Skeletal muscle satellite cell (primary cell): Measurements from ENCODE around the gene VSIG10L. TPM values are rescaled to one million over a fixed set of nuclear protein-coding genes. Genes with fewer than 3 reads are reported as not detected.

Source experiments
- H3K27me3 ChIP-seq: 2 replicates; pipeline ENCODE4 v1.7.0; 2013; ENCODE audit warnings: low read length; ENCODE audit not compliant: control insufficient read depth, insufficient read depth
- H3K36me3 ChIP-seq: 2 replicates; pipeline ENCODE4 v1.7.0; 2013; ENCODE audit warnings: mild to moderate bottlenecking, control low read depth, low read length; ENCODE audit not compliant: insufficient read depth
- H3K4me1 ChIP-seq: 2 replicates; pipeline ENCODE4 v1.7.0; 2013; ENCODE audit warnings: low read length; ENCODE audit not compliant: control insufficient read depth, insufficient read depth
- H3K4me2 ChIP-seq: 2 replicates; pipeline ENCODE4 v1.7.0; 2013; ENCODE audit warnings: mild to moderate bottlenecking, low read length
- H3K4me3 ChIP-seq: 2 replicates; pipeline ENCODE4 v1.7.0; 2013; ENCODE audit warnings: low read length
- H3K9ac ChIP-seq: 2 replicates; pipeline ENCODE4 v1.7.0; 2013; ENCODE audit warnings: mild to moderate bottlenecking, low read depth, low read length, moderate library complexity
- H3K9me3 ChIP-seq: replicated peaks from 2 replicates; pipeline ENCODE4 v1.7.0; 2013; ENCODE audit warnings: mild to moderate bottlenecking, control low read depth, low read length
- total RNA-seq: library from RNA; depleted of rRNA; stranded (reverse); fragments of >200 nt; gene quantifications from 2 replicates; pipeline ENCODE4 v1.2.3, GENCODE V29; 2012; rRNA removed

VSIG10L gene
- 0.51 and 0.66 TPM in 2 replicates for total RNA-seq

GRCh38 chr19:51341976-51342580, at the start of gene VSIG10L:
TSS of gene VSIG10L (minus strand) at chr19:51342139. CDS start at chr19:51342124, 15 bp downstream.
- Histone ChIP-seq H3K9me3 (no peaks in the 10 kb centered on the region), H3K9ac (no peak within 1 kb of the TSS), H3K27me3 (no peaks in the 10 kb centered on the region), H3K36me3 (peaks cover 20% of the 10 kb centered on the region), H3K4me3 (no peak within 1 kb of the TSS), H3K4me1 (peaks cover 16% of the 10 kb centered on the region), H3K4me2 (no peak within 1 kb of the TSS)

- no peaks in the 10 kb centered on the region for H3K27me3 ChIP-seq
- no peak overlapping the region for H3K4me2 ChIP-seq
- no peaks in the 10 kb centered on the region for H3K36me3 ChIP-seq
- no peak overlapping the region for H3K4me3 ChIP-seq
- no peaks in the 10 kb centered on the region for H3K9me3 ChIP-seq
- H3K9ac ChIP-seq = no peak overlapping the region
- peaks cover 6% of the 10 kb centered on the region for H3K4me1 ChIP-seq
These were observed 49.2 kb upstream of the VSIG10L start for GRCh38 chr19:51391073-51391611.

GRCh38 chr19:51389143-51389542, 47.2 kb upstream of the VSIG10L start:
- Histone ChIP-seq H3K36me3 (no peaks in the 10 kb centered on the region), H3K4me3 (no peak overlapping the region), H3K9me3 (no peaks in the 10 kb centered on the region), H3K4me2 (no peak overlapping the region), H3K9ac (no peak overlapping the region), H3K4me1 (no peaks in the 10 kb centered on the region), H3K27me3 (no peaks in the 10 kb centered on the region)

DNA sequence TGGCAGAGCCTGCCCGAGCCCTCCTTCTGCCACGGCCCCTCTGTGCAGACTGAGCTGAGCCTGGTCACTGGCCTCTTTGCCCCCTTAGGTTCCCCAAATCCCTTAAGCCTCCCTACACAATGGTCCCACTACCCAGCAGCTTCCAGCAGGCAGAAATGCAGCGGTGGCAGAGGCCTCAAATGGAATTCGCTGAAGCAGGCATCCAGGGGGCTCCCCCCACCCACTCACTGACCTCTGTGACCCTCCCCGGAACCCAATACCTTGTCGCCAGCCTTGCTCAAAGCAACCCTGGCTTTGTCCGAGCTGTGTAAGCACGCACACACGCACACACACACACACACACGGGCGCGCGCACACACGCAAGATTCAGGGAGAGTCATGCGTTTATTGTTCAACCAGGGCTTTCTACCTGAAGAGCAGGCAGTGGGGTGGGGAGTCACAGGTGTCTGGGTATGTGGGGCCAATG, 46.0 kb upstream of the VSIG10L start, which contains the start of gene LIM2:
Gene LIM2, minus strand, starts transcription at position 51 of the 466 bp plus-strand sequence. CDS start 531 bp downstream, outside the sequence.
- no peaks in the 10 kb centered on the region for H3K27me3 ChIP-seq
- no peaks in the 10 kb centered on the region for H3K4me1 ChIP-seq
- no peaks in the 10 kb centered on the region for H3K36me3 ChIP-seq
- no peak within 1 kb of the TSS for H3K4me3 ChIP-seq
- H3K9me3 ChIP-seq = no peaks in the 10 kb centered on the region
- H3K9ac ChIP-seq = no peak within 1 kb of the TSS
- H3K4me2 ChIP-seq = no peak within 1 kb of the TSS

GRCh38 chr19:51386882-51387520, 45.1 kb upstream of the VSIG10L start:
- Histone ChIP-seq H3K4me1 (no peaks in the 10 kb centered on the region), H3K36me3 (no peaks in the 10 kb centered on the region), H3K27me3 (no peaks in the 10 kb centered on the region), H3K9me3 (no peaks in the 10 kb centered on the region), H3K4me3 (no peak overlapping the region), H3K9ac (no peak overlapping the region), H3K4me2 (no peak overlapping the region)

DNA sequence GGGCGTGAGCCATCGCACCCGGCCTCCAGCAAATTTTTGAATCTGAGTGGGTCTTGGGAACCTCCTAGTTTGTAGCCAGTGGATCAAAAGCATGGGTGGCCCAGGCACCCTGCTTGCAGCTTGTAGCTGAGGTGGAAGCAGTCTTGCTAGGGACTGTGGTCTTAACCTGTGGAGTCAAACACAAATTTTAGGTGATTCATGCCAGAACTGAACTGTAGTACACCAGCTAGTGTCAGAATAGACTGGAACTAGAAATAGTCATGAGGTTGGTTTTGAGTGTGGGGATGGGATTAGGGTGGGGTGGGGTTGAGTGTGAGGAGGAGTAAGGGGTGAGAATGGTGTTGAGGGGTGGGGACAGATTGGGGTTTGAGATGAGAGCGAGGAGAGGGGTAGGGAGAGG, 40.1 kb upstream of the VSIG10L start:
- Histone ChIP-seq H3K9me3 (no peaks in the 10 kb centered on the region), H3K4me2 (no peak overlapping the region), H3K9ac (no peak overlapping the region), H3K4me1 (no peaks in the 10 kb centered on the region), H3K4me3 (no peak overlapping the region), H3K27me3 (no peaks in the 10 kb centered on the region), H3K36me3 (no peaks in the 10 kb centered on the region)

DNA sequence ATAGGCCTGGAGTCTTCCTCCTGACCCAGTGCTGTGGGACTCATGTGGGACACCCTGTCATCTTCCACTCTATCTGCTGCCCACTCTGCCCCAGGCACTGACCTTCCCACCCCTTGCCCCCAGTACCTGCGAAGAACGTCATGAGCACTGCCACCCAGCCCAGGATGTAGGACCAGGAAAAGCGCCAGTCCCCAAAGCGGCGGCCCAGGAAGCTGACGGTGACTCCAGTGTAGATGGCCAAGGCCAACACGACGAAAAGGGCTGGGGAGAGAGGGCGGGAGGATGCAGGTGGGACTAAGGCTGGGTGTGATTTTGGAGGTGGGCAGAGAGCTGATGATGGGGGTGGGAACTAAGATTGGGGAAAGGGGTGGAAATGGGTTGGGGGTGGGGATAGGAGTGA, 38.4 kb upstream of the VSIG10L start:
- Histone ChIP-seq H3K4me3 (no peak overlapping the region), H3K27me3 (no peaks in the 10 kb centered on the region), H3K4me2 (no peak overlapping the region), H3K4me1 (no peaks in the 10 kb centered on the region), H3K9ac (no peak overlapping the region), H3K9me3 (no peaks in the 10 kb centered on the region), H3K36me3 (no peaks in the 10 kb centered on the region)

DNA sequence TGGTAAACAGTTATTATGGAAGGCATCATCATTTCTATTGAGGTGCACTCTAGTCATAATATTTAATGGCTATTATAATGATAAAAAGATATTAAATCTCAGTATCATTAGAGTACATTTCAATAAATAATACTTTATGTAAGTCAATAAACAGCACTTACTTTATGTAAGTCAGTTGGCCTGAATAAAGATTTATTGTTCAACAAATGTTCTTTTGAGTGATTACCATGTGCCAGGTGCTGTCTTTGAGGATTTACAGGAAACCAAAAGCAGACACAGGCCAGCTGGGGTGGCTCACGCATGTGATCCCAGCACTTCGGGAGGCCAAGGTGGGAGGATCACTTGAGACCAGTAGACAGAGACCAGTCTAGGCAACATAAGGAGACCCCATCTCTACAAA, 35.5 kb upstream of the VSIG10L start:
- Histone ChIP-seq H3K36me3 (no peaks in the 10 kb centered on the region), H3K4me1 (no peaks in the 10 kb centered on the region), H3K9me3 (no peaks in the 10 kb centered on the region), H3K4me3 (no peak overlapping the region), H3K4me2 (no peak overlapping the region), H3K9ac (no peak overlapping the region), H3K27me3 (no peaks in the 10 kb centered on the region)

- H3K4me2 ChIP-seq = no peak overlapping the region
- H3K4me1 ChIP-seq = no peaks in the 10 kb centered on the region
- no peak overlapping the region for H3K9ac ChIP-seq
- H3K9me3 ChIP-seq = no peaks in the 10 kb centered on the region
- no peaks in the 10 kb centered on the region for H3K27me3 ChIP-seq
- H3K4me3 ChIP-seq = no peak overlapping the region
- no peaks in the 10 kb centered on the region for H3K36me3 ChIP-seq
These were observed 33.7 kb upstream of the VSIG10L start for GRCh38 chr19:51375504-51376221.

- Histone ChIP-seq H3K9ac (no peak within 1 kb of the TSS), H3K27me3 (no peaks in the 10 kb centered on the region), H3K4me3 (no peak within 1 kb of the TSS), H3K9me3 (no peaks in the 10 kb centered on the region), H3K4me1 (peaks cover 5% of the 10 kb centered on the region), H3K4me2 (no peak within 1 kb of the TSS), H3K36me3 (no peaks in the 10 kb centered on the region)
These were observed 30.9 kb upstream of the VSIG10L start, which contains the start of gene NKG7 for GRCh38 chr19:51372649-51373504. TSS of gene NKG7 (minus strand) at chr19:51372654. CDS start at chr19:51372535, 119 bp downstream.
